HepG2 (cell line): ENCODE measurements around the gene CDK2. TPM values are rescaled to one million over a fixed set of nuclear protein-coding genes. Genes with fewer than 3 reads are reported as not detected.

Experiments
- GABPB1 ChIP-seq: IDR thresholded peaks from 2 replicates; pipeline ENCODE4 v1.6.1; 2016; ENCODE audit warnings: mild to moderate bottlenecking, missing genetic modification reagents, moderate library complexity, missing compliant biosample characterization
- HOXA3 ChIP-seq: sonication (generic); formaldehyde crosslinking; IDR thresholded peaks from 2 replicates; pipeline ENCODE4 v1.5.0; 2020; ENCODE audit warnings: missing genetic modification reagents
- NFE2L1 ChIP-seq: sonication (generic); formaldehyde crosslinking; IDR thresholded peaks from 2 replicates; pipeline ENCODE4 v1.4.0; 2020; ENCODE audit warnings: missing genetic modification reagents, mild to moderate bottlenecking, borderline replicate concordance
- SNAPC4 ChIP-seq: sonication (generic); formaldehyde crosslinking; IDR thresholded peaks from 2 replicates; pipeline ENCODE4 v1.4.0; 2020; ENCODE audit warnings: mild to moderate bottlenecking, missing genetic modification reagents
- TFAP4 ChIP-seq: sonication (generic); IDR thresholded peaks from 2 replicates; pipeline ENCODE4 v1.6.1; 2016; ENCODE audit warnings: low read depth, borderline replicate concordance
- ZBTB38 ChIP-seq: sonication (generic); formaldehyde crosslinking; IDR thresholded peaks from 2 replicates; pipeline ENCODE4 v1.5.1; 2020; ENCODE audit warnings: mild to moderate bottlenecking, missing genetic modification reagents
- ZNF101 ChIP-seq: sonication (generic); formaldehyde crosslinking; IDR thresholded peaks from 2 replicates; pipeline ENCODE4 v1.4.0; 2020; ENCODE audit warnings: mild to moderate bottlenecking, low read depth, missing genetic modification reagents, borderline replicate concordance
- ZNF687 ChIP-seq: sonication (generic); formaldehyde crosslinking; IDR thresholded peaks from 2 replicates; pipeline ENCODE4 v1.5.1; 2020; ENCODE audit warnings: mild to moderate bottlenecking, missing genetic modification reagents, moderate library complexity
- polyA plus RNA-seq, 8 experiments: library from polyadenylated mRNA; depleted of rRNA in 3 of 8; stranded (reverse) in 7 of 8; unstranded in 1 of 8; fragments of >200 nt; fragmentation: Illumina TruSeq in 4 of 8; extraction: Trizol in 4 of 8; gene quantifications; 2 replicates each; pipeline versions ENCODE4 v1.2.1 to v1.2.3, GENCODE V29; 2011 to 2016; ENCODE audit warnings: low read depth in 4 of 8, missing spikeins in 1 of 8, mixed read lengths in 1 of 8; ENCODE audit not compliant: insufficient read depth in 1 of 8
- total RNA-seq, 5 experiments: library from RNA; depleted of rRNA; stranded (reverse); fragments of >200 nt; fragmentation: Illumina TruSeq; extraction: Trizol; gene quantifications; 2 replicates each; pipeline ENCODE4 v1.2.3, GENCODE V29; 2016; ENCODE audit warnings: low read depth in 1 of 5

The CDK2 gene
- total and polyA plus RNA-seq, 2 of the 13 experiments (the other 11 are each of a cell fraction or from before 2014, with no cell fraction given): 47.5 to 52.6 TPM

- TF ChIP-seq ZNF101 (no peak), SNAPC4 (CRISPR knock-in tag) (no peak), TFAP4 (0 out of 2 replicates have a peak, but pooled peaks have one; percentile 7), GABPB1 (CRISPR knock-in tag) (peak; percentile 22; the same call in 1 of the 2 replicates), NFE2L1 (no peak), ZNF687 (CRISPR knock-in tag) (peak; percentile 39), HOXA3 (CRISPR knock-in tag) (0 out of 2 replicates have a peak, but pooled peaks have one; percentile 37), ZBTB38 (CRISPR knock-in tag) (peak; percentile 18; the same call in 1 of the 2 replicates)
Measured at GRCh38 chr12:55931780-55932550, 34.7 kb upstream of the CDK2 start (continued).
